Choroid plexus epithelial cell (primary cell): ENCODE measurements around the gene ATG7.
A peak's percentile ranks its signal among the peaks of the same experiment; 100 is the strongest.

ENCODE experiments used
- DNase-seq: peaks from one replicate; pipeline ENCODE4 v3.0.0-alpha.2; 2010; ENCODE audit warnings: low read depth
- H3K4me3 ChIP-seq: 2 replicates; pipeline ENCODE4 v1.5.1; 2011; ENCODE audit warnings: low read depth, mild to moderate bottlenecking, control low read depth, low read length, moderate library complexity
- CTCF ChIP-seq: conservative IDR thresholded peaks from 2 replicates; pipeline ENCODE4 v1.5.1; 2011; ENCODE audit warnings: low read depth, mild to moderate bottlenecking, control low read depth, inconsistent platforms, low read length, moderate library complexity

The ATG7 gene

GRCh38 chr3:11271986-11272904 lies at the start of gene ATG7:
TSS of gene ATG7 (plus strand) at chr3:11272397. CDS start at chr3:11298696, 26,299 bp downstream.
- TF ChIP-seq CTCF, result no peak
- peak within 1 kb of the TSS; percentile 75 for H3K4me3 ChIP-seq
- DNase-seq, result peak; percentile 98

DNA sequence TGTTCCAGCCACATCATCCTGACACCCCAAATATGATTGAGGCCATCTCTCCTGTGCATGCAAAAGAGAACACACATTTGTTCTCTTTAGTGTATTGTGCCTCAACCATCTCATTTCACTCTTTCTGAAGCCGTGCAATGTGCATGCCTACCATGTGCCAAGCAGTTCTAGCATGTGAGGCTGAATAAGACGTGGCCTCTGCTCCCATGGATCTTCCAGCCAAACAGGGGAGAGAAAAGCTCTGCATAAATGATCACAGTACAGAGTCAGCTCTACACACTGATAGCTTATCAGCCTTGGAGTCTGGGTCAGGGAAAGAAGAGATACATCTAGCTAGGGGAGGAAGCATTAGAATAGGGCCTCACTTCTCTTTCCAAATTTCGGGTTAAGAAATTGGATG lies 48.2 kb upstream of the ATG7 start:
- H3K4me3 ChIP-seq, result no peak overlapping the region
- DNase-seq, result no peak
- no peak for TF ChIP-seq CTCF

GRCh38 chr3:11224870-11225229 lies 47.3 kb upstream of the ATG7 start:
- DNase-seq, result no peak
- H3K4me3 ChIP-seq, result no peak overlapping the region
- TF ChIP-seq CTCF, result no peak

- peak overlapping the region; percentile 63 for H3K4me3 ChIP-seq
- no peak for DNase-seq
- TF ChIP-seq CTCF, result no peak
Measured at GRCh38 chr3:11226042-11226370, 46.2 kb upstream of the ATG7 start.

DNA sequence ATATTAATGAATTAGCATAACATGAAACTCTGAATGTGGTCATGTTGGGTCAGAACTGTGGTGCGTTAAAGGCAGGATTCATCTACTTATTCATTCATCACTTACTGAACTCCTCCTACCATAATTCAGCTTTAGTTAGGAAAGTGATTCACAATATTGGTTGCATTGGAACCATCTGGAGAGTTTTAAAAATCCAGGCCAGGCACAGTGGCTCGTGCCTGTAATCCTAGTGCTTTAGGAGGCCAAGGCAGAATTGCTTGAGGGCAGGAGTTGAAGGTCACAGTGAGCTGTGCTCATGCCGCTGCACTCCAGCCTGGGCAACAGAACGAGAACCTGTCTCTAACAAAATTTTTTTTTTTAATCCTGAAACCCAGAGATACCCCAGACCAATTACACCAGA lies 44.2 kb upstream of the ATG7 start:
- DNase-seq, result no peak
- no peak overlapping the region for H3K4me3 ChIP-seq
- TF ChIP-seq CTCF, result no peak

GRCh38 chr3:11230125-11230524 lies 42.1 kb upstream of the ATG7 start:
- no peak for TF ChIP-seq CTCF
- no peak overlapping the region for H3K4me3 ChIP-seq
- DNase-seq, result no peak

- no peak for DNase-seq
- TF ChIP-seq CTCF, result no peak
- no peak overlapping the region for H3K4me3 ChIP-seq
Measured at GRCh38 chr3:11230832-11231231, 41.4 kb upstream of the ATG7 start.
